Measurements from ENCODE around the gene PCSK1. TPM values are rescaled to one million over a fixed set of nuclear protein-coding genes. Genes with fewer than 3 reads are reported as not detected.
"Not testable (repeated sequence)": the region's sequence is repeated elsewhere in the genome, so short reads cannot be mapped to it uniquely, and the experiment has no call there.

The PCSK1 gene
- polyA plus RNA-seq, 1 donor (not counting 4 experiments of a cell fraction or from before 2014, with no cell fraction given), result 0.03 TPM

DNA sequence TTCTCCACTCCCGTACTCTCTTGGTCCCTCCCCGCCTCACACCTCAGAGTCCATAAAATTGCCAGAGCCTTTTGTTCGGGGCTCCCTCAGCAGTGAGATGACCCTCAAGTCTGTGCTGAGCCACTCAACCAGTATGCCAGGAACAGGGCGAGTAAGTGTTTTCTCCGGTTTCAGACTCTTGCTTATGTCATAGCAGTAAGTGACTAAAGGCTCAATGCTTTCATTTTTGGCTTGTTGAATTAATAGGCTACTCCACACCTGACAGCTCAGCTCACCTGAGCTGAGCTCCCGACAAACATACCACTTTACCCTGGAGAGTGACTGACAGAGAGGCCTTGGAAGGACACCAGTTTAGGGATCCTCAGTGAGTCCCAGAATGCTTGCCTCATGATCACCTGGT, 30.5 kb downstream of the PCSK1 start:
- no peak overlapping the region for H3K9ac ChIP-seq (ENCODE audit: control insufficient read depth, extremely low read depth, insufficient read depth, low read length)
- dilution Hi-C loops (cut with MboI; ENCODE audit: extremely low pct_ligation_motif_present, low sequenced_read_pairs), result no loop called here
- DNase-seq (ENCODE audit: low read depth, low spot score) (no peak), FAIRE-seq (no peak)
- H3K27me3 ChIP-seq (ENCODE audit: control insufficient read depth, extremely low read depth, insufficient read depth, low read length), result no peaks in the 10 kb centered on the region
- H2AFZ ChIP-seq (ENCODE audit: control insufficient read depth, low read length), result no peak overlapping the region
- H3K36me3 ChIP-seq (ENCODE audit: control insufficient read depth in 2 of 2, extremely low read depth in 1 of 2, insufficient read depth in 2 of 2, low read length in 2 of 2), result no peaks in the 10 kb centered on the region
- no peak overlapping the region for H3K4me3 ChIP-seq (ENCODE audit: control insufficient read depth in 2 of 3, extremely low read depth in 1 of 3, insufficient read depth in 2 of 3, low read depth in 1 of 3, low read length in 3 of 3)
- no peaks in the 10 kb centered on the region for H3K9me1 ChIP-seq (ENCODE audit: control insufficient read depth, extremely low read depth, insufficient read depth, low read length)
- TF ChIP-seq EZH2 (IDR thresholded peaks at IDR 0.05; ENCODE audit: low read length), result no peak
- TF ChIP-seq, protein P1, sequence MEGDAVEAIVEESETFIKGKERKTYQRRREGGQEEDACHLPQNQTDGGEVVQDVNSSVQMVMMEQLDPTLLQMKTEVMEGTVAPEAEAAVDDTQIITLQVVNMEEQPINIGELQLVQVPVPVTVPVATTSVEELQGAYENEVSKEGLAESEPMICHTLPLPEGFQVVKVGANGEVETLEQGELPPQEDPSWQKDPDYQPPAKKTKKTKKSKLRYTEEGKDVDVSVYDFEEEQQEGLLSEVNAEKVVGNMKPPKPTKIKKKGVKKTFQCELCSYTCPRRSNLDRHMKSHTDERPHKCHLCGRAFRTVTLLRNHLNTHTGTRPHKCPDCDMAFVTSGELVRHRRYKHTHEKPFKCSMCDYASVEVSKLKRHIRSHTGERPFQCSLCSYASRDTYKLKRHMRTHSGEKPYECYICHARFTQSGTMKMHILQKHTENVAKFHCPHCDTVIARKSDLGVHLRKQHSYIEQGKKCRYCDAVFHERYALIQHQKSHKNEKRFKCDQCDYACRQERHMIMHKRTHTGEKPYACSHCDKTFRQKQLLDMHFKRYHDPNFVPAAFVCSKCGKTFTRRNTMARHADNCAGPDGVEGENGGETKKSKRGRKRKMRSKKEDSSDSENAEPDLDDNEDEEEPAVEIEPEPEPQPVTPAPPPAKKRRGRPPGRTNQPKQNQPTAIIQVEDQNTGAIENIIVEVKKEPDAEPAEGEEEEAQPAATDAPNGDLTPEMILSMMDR (optimal IDR thresholded peaks at IDR 0.05 in 1 of 3, IDR thresholded peaks at IDR 0.05 in 1 of 3, conservative IDR thresholded peaks at IDR 0.05 in 1 of 3; ENCODE audit: extremely low read depth in 1 of 3, insufficient read depth in 2 of 3, low read length in 3 of 3), result no peak
- no peaks in the 10 kb centered on the region for H3K9me3 ChIP-seq (ENCODE audit: control insufficient read depth, low read depth, low read length)
- no peak overlapping the region for H3K4me2 ChIP-seq (ENCODE audit: control insufficient read depth, extremely low read depth, insufficient read depth, low read depth, low read length)
- H3K27ac ChIP-seq (ENCODE audit: control insufficient read depth, insufficient read depth, low read length), result no peak overlapping the region
- peaks cover under 1% of the 10 kb centered on the region for H3K4me1 ChIP-seq (ENCODE audit: control insufficient read depth, extremely low read depth, insufficient read depth, low read length)
- no peaks in the 10 kb centered on the region for H4K20me1 ChIP-seq (ENCODE audit: control insufficient read depth, extremely low read depth, insufficient read depth, low read length)
- H3K79me2 ChIP-seq (ENCODE audit: control insufficient read depth, insufficient read depth, low read length), result no peaks in the 10 kb centered on the region

DNA sequence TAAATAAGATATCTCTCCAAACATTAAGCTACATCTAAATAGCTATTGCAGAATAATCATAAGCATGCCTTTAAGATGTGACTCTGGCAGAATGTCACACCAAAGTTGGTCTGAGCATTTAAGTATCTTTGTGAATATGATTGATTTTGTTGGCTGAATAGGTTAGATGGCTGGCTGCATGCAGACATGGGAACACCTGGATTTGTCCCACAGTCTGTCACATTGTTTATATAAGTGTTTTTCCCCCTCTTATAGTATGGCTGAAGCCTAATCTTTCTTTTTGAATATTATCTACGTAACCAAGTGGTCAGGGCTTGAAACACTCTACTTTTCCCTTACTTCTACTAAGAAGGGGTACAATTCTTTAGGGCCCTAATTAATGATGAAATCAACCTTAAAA, 36.2 kb downstream of the PCSK1 start:
- H3K4me3 ChIP-seq (ENCODE audit: control insufficient read depth in 2 of 3, extremely low read depth in 1 of 3, insufficient read depth in 2 of 3, low read depth in 1 of 3, low read length in 3 of 3), result no peak overlapping the region
- DNase-seq (ENCODE audit: low read depth, low spot score) (no peak), FAIRE-seq (no peak)
- H3K27me3 ChIP-seq (ENCODE audit: control insufficient read depth, extremely low read depth, insufficient read depth, low read length), result no peaks in the 10 kb centered on the region
- no peak overlapping the region for H3K27ac ChIP-seq (ENCODE audit: control insufficient read depth, insufficient read depth, low read length)
- H3K79me2 ChIP-seq (ENCODE audit: control insufficient read depth, insufficient read depth, low read length), result no peaks in the 10 kb centered on the region
- no peaks in the 10 kb centered on the region for H4K20me1 ChIP-seq (ENCODE audit: control insufficient read depth, extremely low read depth, insufficient read depth, low read length)
- H3K9me1 ChIP-seq (ENCODE audit: control insufficient read depth, extremely low read depth, insufficient read depth, low read length), result no peaks in the 10 kb centered on the region
- H3K4me1 ChIP-seq (ENCODE audit: control insufficient read depth, extremely low read depth, insufficient read depth, low read length), result no peaks in the 10 kb centered on the region
- H3K9ac ChIP-seq (ENCODE audit: control insufficient read depth, extremely low read depth, insufficient read depth, low read length), result no peak overlapping the region
- H3K4me2 ChIP-seq (ENCODE audit: control insufficient read depth, extremely low read depth, insufficient read depth, low read depth, low read length), result no peak overlapping the region
- no peaks in the 10 kb centered on the region for H3K36me3 ChIP-seq (ENCODE audit: control insufficient read depth in 2 of 2, extremely low read depth in 1 of 2, insufficient read depth in 2 of 2, low read length in 2 of 2)
- TF ChIP-seq, protein P1 (optimal IDR thresholded peaks at IDR 0.05 in 1 of 3, IDR thresholded peaks at IDR 0.05 in 1 of 3, conservative IDR thresholded peaks at IDR 0.05 in 1 of 3; ENCODE audit: extremely low read depth in 1 of 3, insufficient read depth in 2 of 3, low read length in 3 of 3), result no peak
- TF ChIP-seq EZH2 (IDR thresholded peaks at IDR 0.05; ENCODE audit: low read length), result no peak
- dilution Hi-C loops (cut with MboI; ENCODE audit: extremely low pct_ligation_motif_present, low sequenced_read_pairs), result no loop called here
- no peaks in the 10 kb centered on the region for H3K9me3 ChIP-seq (ENCODE audit: control insufficient read depth, low read depth, low read length)
- no peak overlapping the region for H2AFZ ChIP-seq (ENCODE audit: control insufficient read depth, low read length)

GRCh38 chr5:96395295-96395694, 37.8 kb downstream of the PCSK1 start:
- H3K27me3 ChIP-seq (ENCODE audit: control insufficient read depth, extremely low read depth, insufficient read depth, low read length); H3K4me3 ChIP-seq (ENCODE audit: control insufficient read depth in 2 of 3, extremely low read depth in 1 of 3, insufficient read depth in 2 of 3, low read depth in 1 of 3, low read length in 3 of 3); DNase-seq (ENCODE audit: low read depth, low spot score); H3K9ac ChIP-seq (ENCODE audit: control insufficient read depth, extremely low read depth, insufficient read depth, low read length); H4K20me1 ChIP-seq (ENCODE audit: control insufficient read depth, extremely low read depth, insufficient read depth, low read length); H3K36me3 ChIP-seq (ENCODE audit: control insufficient read depth in 2 of 2, extremely low read depth in 1 of 2, insufficient read depth in 2 of 2, low read length in 2 of 2); H3K4me1 ChIP-seq (ENCODE audit: control insufficient read depth, extremely low read depth, insufficient read depth, low read length); H3K27ac ChIP-seq (ENCODE audit: control insufficient read depth, insufficient read depth, low read length); H3K9me1 ChIP-seq (ENCODE audit: control insufficient read depth, extremely low read depth, insufficient read depth, low read length); H2AFZ ChIP-seq (ENCODE audit: control insufficient read depth, low read length); dilution Hi-C loops (cut with MboI; ENCODE audit: extremely low pct_ligation_motif_present, low sequenced_read_pairs); H3K9me3 ChIP-seq (ENCODE audit: control insufficient read depth, low read depth, low read length); H3K79me2 ChIP-seq (ENCODE audit: control insufficient read depth, insufficient read depth, low read length); FAIRE-seq; H3K4me2 ChIP-seq (ENCODE audit: control insufficient read depth, extremely low read depth, insufficient read depth, low read depth, low read length): not testable (repeated sequence)
